Loucy (cell line): Measurements from ENCODE around the gene MDGA2.

Source experiments
- H2AFZ ChIP-seq: fragments of 200-600 bp; sonication (generic); 2 replicates; pipeline ENCODE4 v1.6.0; 2016; ENCODE audit warnings: antibody characterized with exemption, mild to moderate bottlenecking, low read length, moderate library complexity
- H3F3A ChIP-seq: fragments of 200-600 bp; 2 replicates; pipeline ENCODE4 v1.6.0; 2016; ENCODE audit warnings: antibody characterized with exemption, low read depth, mild to moderate bottlenecking
- H3K27me3 ChIP-seq: fragments of 200-600 bp; sonication (generic); 2 replicates; pipeline ENCODE4 v1.6.1; 2014; ENCODE audit warnings: low read length, mild to moderate bottlenecking; ENCODE audit not compliant: insufficient read depth, poor library complexity, severe bottlenecking
- H3K36me3 ChIP-seq: fragments of 200-600 bp; sonication (generic); 2 replicates; pipeline ENCODE4 v1.6.1; 2016; ENCODE audit warnings: low read length; ENCODE audit not compliant: insufficient read depth
- H3K4me1 ChIP-seq: fragments of 200-600 bp; sonication (generic); 2 replicates; pipeline ENCODE4 v1.5.1; 2014; ENCODE audit warnings: low read length, mild to moderate bottlenecking; ENCODE audit not compliant: insufficient read depth, poor library complexity, severe bottlenecking
- H3K4me2 ChIP-seq: fragments of 200-600 bp; sonication (generic); 2 replicates; pipeline ENCODE4 v1.6.0; 2014; ENCODE audit warnings: antibody characterized with exemption, low read length, low read depth, mild to moderate bottlenecking; ENCODE audit not compliant: poor library complexity, severe bottlenecking
- H3K4me3 ChIP-seq: fragments of 200-600 bp; sonication (generic); 2 replicates; pipeline ENCODE4 v1.5.1; 2014; ENCODE audit warnings: low read length, mild to moderate bottlenecking, mixed read lengths; ENCODE audit not compliant: poor library complexity, severe bottlenecking
- H3K79me2 ChIP-seq: fragments of 200-600 bp; sonication (generic); 2 replicates; pipeline ENCODE4 v1.6.1; 2014; ENCODE audit warnings: low read length; ENCODE audit not compliant: insufficient read depth
- H3K9ac ChIP-seq: fragments of 200-600 bp; sonication (generic); 2 replicates; pipeline ENCODE4 v1.6.0; 2014; ENCODE audit warnings: mild to moderate bottlenecking, low read depth, low read length, moderate library complexity; ENCODE audit not compliant: poor library complexity, severe bottlenecking
- H3K9me2 ChIP-seq: fragments of 200-600 bp; sonication (generic); replicated peaks from 2 replicates; pipeline ENCODE4 v1.6.1; 2016; ENCODE audit warnings: low read depth, low read length, mixed read lengths
- H3K9me3 ChIP-seq: fragments of 200-600 bp; sonication (generic); 2 replicates; pipeline ENCODE4 v1.6.1; 2014; ENCODE audit warnings: mild to moderate bottlenecking, antibody characterized with exemption, low read length, low read depth; ENCODE audit not compliant: insufficient read depth
- H4K20me1 ChIP-seq: fragments of 200-600 bp; sonication (generic); 2 replicates; pipeline ENCODE4 v1.6.0; 2014; ENCODE audit warnings: antibody characterized with exemption, low read length, mild to moderate bottlenecking; ENCODE audit not compliant: insufficient read depth, poor library complexity, severe bottlenecking
- CTCF ChIP-seq: fragments of 200-600 bp; sonication (generic); conservative IDR thresholded peaks from 2 replicates; pipeline ENCODE4 v1.5.1; 2014; ENCODE audit warnings: mild to moderate bottlenecking, antibody characterized with exemption, low read length
- EZH2phosphoT487 ChIP-seq: fragments of 200-600 bp; IDR thresholded peaks from 2 replicates; pipeline ENCODE4 v1.6.1; 2018; ENCODE audit warnings: antibody characterized with exemption, mild to moderate bottlenecking, moderate library complexity, borderline replicate concordance

Gene MDGA2

GRCh38 chr14:46885566-46885965 lies 789.8 kb downstream of the MDGA2 start:
- no peaks in the 10 kb centered on the region for H3K9me2 ChIP-seq
- no peaks in the 10 kb centered on the region for H3F3A ChIP-seq
- TF ChIP-seq EZH2phosphoT487 (no peak), CTCF (no peak)
- no peaks in the 10 kb centered on the region for H3K27me3 ChIP-seq
- H3K4me1 ChIP-seq = no peaks in the 10 kb centered on the region
- H4K20me1 ChIP-seq = no peaks in the 10 kb centered on the region
- H3K4me2 ChIP-seq = no peak overlapping the region
- no peaks in the 10 kb centered on the region for H3K79me2 ChIP-seq
- H2AFZ ChIP-seq = no peak overlapping the region
- H3K36me3 ChIP-seq = no peaks in the 10 kb centered on the region
- no peak overlapping the region for H3K4me3 ChIP-seq
- H3K9ac ChIP-seq = no peak overlapping the region
- H3K9me3 ChIP-seq = no peaks in the 10 kb centered on the region

GRCh38 chr14:46861753-46862152 lies 813.7 kb downstream of the MDGA2 start:
- Histone ChIP-seq H3K4me2 (no peak overlapping the region), H2AFZ (no peak overlapping the region), H3K4me1 (no peaks in the 10 kb centered on the region), H3K4me3 (no peak overlapping the region), H4K20me1 (no peaks in the 10 kb centered on the region), H3K79me2 (no peaks in the 10 kb centered on the region), H3K9ac (no peak overlapping the region), H3K36me3 (no peaks in the 10 kb centered on the region), H3K9me3 (no peaks in the 10 kb centered on the region), H3F3A (no peaks in the 10 kb centered on the region), H3K27me3 (no peaks in the 10 kb centered on the region), H3K9me2 (no peaks in the 10 kb centered on the region)
- TF ChIP-seq EZH2phosphoT487 (no peak), CTCF (no peak)

- H3K4me3 ChIP-seq = no peak overlapping the region
- no peak overlapping the region for H3K4me2 ChIP-seq
- H2AFZ ChIP-seq = no peak overlapping the region
- no peaks in the 10 kb centered on the region for H3K9me3 ChIP-seq
- no peaks in the 10 kb centered on the region for H3K36me3 ChIP-seq
- no peaks in the 10 kb centered on the region for H4K20me1 ChIP-seq
- TF ChIP-seq CTCF = no peak
- TF ChIP-seq EZH2phosphoT487 = no peak
- H3K9me2 ChIP-seq = no peaks in the 10 kb centered on the region
- no peaks in the 10 kb centered on the region for H3K27me3 ChIP-seq
- no peaks in the 10 kb centered on the region for H3F3A ChIP-seq
- no peaks in the 10 kb centered on the region for H3K4me1 ChIP-seq
- H3K79me2 ChIP-seq = no peaks in the 10 kb centered on the region
- H3K9ac ChIP-seq = no peak overlapping the region
These were observed 834.3 kb downstream of the MDGA2 start for GRCh38 chr14:46840944-46841720.
